ENCODE results near the gene MTCL1.

MTCL1 gene

GRCh38 chr18:8868276-8868675 is 162.9 kb downstream of the MTCL1 start:
- no peak for DNase-seq (ENCODE audit: low spot score)

- no peak for DNase-seq (ENCODE audit: low spot score)
Measured at GRCh38 chr18:8868779-8869415, 163.5 kb downstream of the MTCL1 start.

DNA sequence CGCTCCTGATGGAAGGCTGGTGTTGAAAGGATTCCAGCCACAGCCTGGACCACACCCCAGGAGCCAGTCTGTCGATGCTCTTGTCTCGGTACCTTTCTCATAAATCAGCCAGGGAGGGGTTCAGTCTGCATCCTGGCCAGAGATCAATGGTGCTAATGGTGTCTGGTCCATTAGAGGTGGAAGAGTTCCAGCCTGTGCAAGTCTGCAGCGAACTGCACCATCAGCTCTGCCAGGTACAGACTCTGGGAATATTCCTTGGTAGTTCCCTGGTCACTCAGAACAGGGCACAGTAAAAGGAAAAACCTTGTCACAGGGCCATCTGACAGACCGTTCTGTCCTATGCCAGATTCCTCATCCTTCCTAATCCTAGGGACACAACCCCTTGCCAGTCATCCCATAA is 164.3 kb downstream of the MTCL1 start:
- DNase-seq (ENCODE audit: low spot score), result no peak

DNA sequence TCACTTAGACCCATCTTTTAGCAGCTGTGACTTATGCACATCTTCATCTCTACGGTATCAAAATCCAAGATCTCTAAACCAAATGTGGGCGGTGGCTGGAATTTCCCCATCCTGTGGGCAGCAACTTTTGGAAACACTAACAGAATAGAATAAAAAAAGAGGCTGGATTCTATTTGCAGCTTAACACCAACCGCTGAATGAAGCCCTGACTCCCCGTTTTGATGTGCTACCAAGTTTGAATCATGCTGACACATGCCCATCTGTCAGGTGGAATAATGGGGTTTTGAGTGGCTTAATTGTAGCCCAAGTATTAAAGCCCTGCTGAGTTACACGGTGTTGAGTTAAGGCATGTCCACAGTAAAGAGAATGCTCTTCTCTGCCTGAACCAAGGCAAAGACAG is 165.2 kb downstream of the MTCL1 start:
- no peak for DNase-seq (ENCODE audit: low spot score)

DNA sequence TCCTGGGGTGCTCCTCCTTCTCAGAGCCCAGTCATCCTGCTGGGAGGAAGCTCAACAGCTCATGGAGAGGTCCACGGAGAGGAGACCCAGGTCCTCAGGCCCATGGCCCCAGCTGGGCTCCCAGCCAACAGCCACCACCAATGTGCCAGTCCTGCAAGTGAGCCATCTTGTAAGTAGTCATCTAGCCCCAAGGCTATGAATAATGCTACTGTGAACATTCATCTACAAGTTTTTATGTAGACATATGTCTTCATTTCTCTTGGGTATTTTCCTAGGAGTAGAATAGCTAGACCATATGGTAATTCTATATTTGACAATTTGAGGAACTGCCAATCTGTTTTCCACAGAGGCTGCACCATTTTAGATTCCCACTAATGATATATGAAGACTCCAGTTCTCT is 166.1 kb downstream of the MTCL1 start:
- DNase-seq (ENCODE audit: low spot score), result no peak

DNA sequence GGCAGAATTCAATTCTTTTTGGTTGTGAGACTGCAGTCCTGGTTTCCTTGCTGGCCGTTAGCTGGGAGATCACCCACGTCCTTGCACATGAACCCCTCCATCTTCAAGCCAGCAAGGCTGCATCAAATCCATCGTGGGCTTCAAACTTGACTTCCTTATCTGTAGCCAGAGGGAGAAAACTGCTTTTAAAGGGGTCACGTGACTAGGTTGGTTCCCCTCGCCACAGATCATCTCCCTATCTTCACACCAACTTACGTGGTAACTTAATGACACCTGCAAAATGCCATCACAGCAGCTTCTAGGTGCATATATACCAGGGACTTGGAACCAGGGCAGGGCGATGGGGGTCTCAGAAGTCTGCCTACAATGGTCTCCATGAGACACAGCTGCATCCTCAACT is 169.5 kb downstream of the MTCL1 start:
- no peak for DNase-seq (ENCODE audit: low spot score)

DNA sequence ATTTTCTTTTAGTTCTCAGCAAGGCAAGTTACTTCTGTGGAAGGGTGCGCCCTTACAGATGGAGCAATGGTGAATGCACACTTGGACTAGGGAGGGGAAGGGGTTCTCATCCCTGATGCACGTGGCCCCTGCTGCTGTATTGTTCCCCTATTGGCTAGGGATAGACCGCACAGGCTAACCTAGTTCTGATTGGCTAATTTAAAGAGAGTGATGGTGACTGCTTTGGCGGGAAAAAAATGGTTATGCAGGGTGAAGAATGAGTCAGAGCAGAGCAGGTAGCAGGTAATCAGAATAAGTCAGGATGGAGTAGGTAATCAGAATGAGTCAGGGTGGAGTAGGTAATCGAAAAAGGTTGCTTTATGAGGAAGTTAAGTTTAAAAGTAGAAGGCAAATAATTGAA is 171.5 kb downstream of the MTCL1 start:
- no peak for DNase-seq (ENCODE audit: low spot score)

GRCh38 chr18:8881103-8881502 is 175.7 kb downstream of the MTCL1 start:
- DNase-seq (ENCODE audit: low spot score), result no peak

All from LoVo (cell line).